ENCODE measurements around the gene RGL3.
"Not testable (repeated sequence)": the region's sequence is repeated elsewhere in the genome, so short reads cannot be mapped to it uniquely, and the experiment has no call there.

RGL3 gene

GRCh38 chr19:11420429-11421370, 1.6 kb upstream of the RGL3 start:
- DNase-seq, result peak; percentile 12

- DNase-seq, result no peak
Measured at GRCh38 chr19:11418094-11418548, 993 bp downstream of the RGL3 start.

DNA sequence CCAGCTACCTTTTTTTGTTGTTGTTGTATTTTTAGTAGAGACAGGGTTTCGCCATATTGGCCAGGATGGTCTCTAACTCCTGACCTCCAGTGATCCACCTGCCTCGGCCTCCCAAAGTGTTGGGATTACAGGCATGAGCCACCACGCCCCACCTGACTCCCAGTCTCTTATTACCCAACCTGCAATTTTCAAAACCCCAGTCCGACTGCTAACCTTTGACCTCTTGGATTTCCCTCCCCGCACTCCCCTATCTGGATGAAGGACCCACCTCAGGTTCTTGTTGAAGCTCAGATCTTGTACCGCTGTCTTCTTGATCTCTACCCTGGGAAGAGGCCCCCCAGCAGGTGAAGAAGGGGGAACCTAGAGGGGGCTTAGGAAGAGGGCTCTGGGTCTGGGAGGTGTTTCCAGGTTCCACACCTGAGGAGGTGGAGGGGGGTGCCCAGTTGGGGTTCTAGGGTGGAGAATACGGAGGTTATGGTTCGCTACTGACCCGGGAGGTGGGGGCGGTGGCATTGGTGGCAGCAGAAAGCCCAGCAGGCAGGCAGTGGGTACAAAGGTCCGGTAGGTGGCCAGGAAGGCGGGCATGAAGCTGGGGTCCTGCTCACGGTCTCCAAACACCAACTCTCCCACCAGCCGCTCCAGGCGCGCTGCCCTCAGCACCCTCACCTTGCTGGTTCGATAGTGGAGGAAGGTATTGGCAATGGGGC, 2.6 kb downstream of the RGL3 start:
- DNase-seq, result no peak

GRCh38 chr19:11414544-11414943, 4.6 kb downstream of the RGL3 start:
- DNase-seq, result no peak

GRCh38 chr19:11410682-11411081, 8.4 kb downstream of the RGL3 start:
- DNase-seq, result peak; percentile 41

DNA sequence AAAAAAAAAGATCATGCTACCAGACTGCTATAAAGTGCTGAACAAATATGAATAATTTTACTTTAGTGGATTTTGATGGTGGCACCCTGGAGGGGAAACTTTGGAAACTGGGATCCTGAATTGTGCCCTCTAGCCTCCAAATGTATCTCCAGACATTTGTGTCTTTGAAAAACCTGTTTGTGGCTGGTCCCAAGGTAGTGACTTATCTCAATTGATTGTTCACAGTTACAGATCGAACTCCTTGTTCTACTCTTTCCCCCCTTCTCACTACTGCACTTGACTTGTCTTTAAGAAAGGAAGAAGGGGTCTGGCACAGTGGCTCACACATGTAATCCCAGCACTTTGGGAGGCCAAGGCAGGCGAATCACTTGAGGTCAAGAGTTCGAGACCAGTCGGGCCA, 10.5 kb downstream of the RGL3 start:
- no peak for DNase-seq

GRCh38 chr19:11406703-11407236, 12.3 kb downstream of the RGL3 start:
- not testable (repeated sequence) for DNase-seq

DNA sequence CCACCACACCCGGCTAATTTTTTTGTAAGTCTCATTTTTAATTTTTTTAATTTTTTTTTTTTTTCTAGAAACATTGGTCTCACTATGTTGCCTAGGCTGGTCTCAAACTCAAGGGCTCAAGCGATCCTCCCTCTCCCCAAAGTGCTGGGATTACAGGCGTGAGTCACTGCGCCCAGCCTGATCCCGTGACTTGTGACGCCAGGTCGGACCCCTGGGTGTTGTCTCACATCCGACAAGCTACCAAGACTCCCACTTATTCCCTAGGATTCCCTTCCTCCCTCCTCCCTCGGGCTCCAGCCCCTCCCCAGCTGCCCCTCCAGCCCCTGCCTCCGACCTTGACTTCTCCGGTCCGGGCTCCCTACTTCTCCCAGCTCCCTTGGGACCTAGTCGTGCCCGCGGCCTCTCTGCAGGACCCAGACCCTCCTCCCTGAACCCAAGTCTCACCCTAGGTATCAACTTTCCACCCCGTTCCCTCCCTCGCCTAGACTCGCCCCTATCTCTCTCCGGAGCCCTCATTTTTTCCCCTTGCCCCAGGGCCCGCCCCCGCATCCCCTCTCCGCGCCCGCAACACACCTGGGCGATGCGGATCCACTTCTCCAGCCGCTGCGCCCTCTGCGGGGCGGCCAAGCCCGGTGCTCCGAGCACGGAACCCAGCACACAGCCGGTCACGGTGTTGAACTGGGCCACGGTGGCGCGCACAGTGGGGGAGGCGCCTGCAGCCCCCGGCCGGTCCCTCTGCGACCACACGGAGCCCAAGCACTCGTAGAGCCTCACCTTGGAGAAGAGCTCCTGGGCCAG, 13.1 kb downstream of the RGL3 start:
- no peak for DNase-seq

DNA sequence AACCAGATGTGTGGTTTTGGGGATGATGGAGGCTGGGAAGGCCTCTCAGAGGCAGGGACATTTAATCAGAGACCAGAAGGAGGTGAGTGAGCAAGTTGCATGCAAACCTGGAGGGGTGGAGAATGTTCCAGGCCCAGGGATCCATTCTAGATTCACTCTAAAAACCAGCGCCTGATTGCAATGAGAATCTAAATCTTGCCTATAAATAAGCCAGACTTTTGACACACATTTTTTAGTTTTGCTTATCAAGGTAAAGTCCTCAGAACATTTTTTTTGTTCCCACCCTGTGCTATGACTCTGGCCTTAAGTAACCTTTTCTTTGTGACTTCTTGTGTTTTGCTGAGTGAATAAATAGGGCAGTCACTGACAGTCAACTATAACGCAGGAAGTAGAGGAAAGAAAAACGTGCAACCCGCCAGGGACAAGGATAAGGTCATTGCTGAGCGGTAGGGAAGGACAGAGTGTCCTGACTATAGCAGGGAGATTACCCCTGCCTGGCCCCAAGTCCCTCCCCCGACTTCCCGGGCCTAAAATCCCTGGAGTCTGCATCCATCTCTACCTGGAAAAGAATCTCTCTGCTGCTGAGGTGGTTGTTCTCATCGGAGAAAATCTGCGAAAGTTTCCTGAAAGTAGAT, 14.4 kb downstream of the RGL3 start:
- DNase-seq, result no peak

DNA sequence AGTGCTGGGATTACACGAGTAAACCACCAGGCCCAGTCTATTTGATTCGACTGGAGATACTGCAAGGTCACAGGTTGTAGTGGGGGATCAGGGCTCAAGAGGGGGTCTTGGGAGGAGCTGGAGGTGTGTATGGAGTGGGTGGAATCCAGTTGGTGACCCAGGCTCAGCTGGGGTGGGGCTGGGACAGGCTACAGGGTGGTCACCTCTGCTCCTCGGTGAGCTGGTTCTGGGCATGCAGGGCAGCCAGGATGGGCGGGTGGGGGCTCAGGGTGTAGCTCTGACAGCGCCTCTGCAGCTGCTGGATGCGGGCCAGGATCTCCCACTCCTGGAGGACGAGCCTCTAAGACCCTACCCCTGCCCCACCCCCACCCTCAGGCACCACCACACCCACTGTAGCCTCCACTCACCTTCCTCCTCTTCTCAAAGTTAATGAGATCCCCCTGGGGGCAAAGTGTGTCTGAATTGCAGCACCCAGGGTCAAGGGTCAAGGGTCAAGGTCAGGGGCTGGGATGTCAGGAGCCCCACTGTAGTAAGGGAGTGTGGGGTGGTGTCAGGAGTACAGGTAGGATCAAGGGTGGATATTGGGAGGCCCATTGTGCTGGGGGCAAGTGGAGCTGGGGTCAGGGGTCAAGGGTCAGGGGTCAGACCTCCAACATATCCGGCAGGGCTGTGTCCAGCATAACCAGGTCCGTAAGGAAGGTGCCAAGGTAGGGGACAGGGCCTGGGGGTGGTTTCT, 17.1 kb downstream of the RGL3 start:
- no peak for DNase-seq

DNA sequence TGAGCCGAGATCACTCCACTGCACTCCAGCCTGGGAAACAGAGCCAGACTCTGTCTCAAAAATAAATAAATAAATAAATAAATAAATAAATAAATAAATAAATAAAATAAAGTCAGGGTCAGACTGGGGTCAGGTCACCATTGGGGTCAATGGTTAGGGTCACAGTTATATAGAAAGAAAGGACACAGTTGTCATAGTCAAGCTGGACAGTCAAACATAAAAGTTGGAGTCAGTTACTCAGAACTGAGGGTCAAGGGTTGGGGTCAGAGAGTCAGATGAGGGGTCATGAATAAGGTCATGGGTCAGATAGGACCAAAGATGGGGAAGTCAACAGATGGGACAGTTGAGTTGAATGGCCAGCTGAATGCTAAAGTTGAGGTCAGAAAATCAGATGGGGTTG, 18.3 kb downstream of the RGL3 start:
- DNase-seq, result no peak

GRCh38 chr19:11399667-11400066, 19.4 kb downstream of the RGL3 start:
- no peak for DNase-seq

- no peak for DNase-seq
Measured at GRCh38 chr19:11397089-11397610, 22.0 kb downstream of the RGL3 start.

- DNase-seq, result no peak
Measured at GRCh38 chr19:11390933-11391680, 28.0 kb downstream of the RGL3 start.

GRCh38 chr19:11390359-11390758, 28.8 kb downstream of the RGL3 start:
- no peak for DNase-seq

GRCh38 chr19:11387162-11388034, 31.7 kb downstream of the RGL3 start:
- DNase-seq, result no peak

DNA sequence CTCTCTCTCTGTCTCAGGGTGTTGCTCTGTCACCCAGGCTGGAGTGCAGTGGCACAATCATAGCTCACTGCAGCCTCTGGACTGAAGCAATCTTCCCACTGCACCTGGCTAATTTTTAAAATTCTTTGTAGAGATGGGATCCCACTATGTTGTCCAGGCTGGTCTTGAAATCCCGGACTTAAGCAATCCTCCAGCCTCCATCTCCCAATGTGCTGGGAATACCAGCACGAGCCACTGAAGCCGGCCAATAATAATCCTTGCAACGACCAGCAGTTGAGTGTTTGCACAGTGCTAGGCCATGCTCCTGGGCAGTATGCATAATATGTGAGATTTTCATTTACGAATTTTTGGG, 34.4 kb downstream of the RGL3 start:
- DNase-seq, result no peak

DNA sequence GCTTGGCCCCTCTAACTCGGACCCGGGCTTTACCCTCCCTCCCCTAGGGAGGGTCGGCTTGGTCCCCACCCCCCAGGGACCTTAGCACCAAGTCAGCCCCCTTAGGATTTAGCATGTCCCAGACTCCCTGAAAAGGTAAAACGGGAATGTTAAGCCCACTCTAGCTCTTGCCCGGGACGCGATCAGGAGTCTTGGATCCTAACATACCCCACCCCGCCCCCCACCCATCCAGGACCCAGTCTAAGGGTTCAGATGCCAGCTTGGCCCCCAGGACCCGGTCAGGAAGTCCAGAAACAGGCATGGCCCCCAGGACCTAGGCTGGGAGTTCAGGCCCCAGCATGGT, 35.4 kb downstream of the RGL3 start:
- no peak for DNase-seq

GRCh38 chr19:11382898-11383705, 36.0 kb downstream of the RGL3 start:
- DNase-seq, result no peak
